Parathyroid adenoma (tissue), 2 donors: Measurements from ENCODE around the gene CDCA7.
"Not testable (repeated sequence)": the region's sequence is repeated elsewhere in the genome, so short reads cannot be mapped to it uniquely, and the experiment has no call there.

Source experiments
- H2AFZ ChIP-seq: fragments of 300-600 bp; sonication (generic); one replicate; pipeline ENCODE4 v1.7.0; 2017; ENCODE audit warnings: antibody characterized with exemption, mild to moderate bottlenecking
- H3K27ac ChIP-seq: fragments of 300-600 bp; sonication (generic); one replicate; pipeline ENCODE4 v1.7.0; 2017
- H3K27me3 ChIP-seq: fragments of 300-600 bp; sonication (generic); one replicate; pipeline ENCODE4 v1.7.0; 2017; ENCODE audit warnings: low read length; ENCODE audit not compliant: control insufficient read depth, insufficient read depth
- H3K36me3 ChIP-seq: fragments of 300-600 bp; sonication (generic); one replicate; pipeline ENCODE4 v1.7.0; 2017; ENCODE audit warnings: low read length; ENCODE audit not compliant: control insufficient read depth, insufficient read depth
- H3K4me1 ChIP-seq: fragments of 300-600 bp; sonication (generic); one replicate; pipeline ENCODE4 v1.7.0; 2017; ENCODE audit warnings: control low read depth
- H3K4me2 ChIP-seq: fragments of 300-600 bp; sonication (generic); one replicate; pipeline ENCODE4 v1.7.0; 2017; ENCODE audit warnings: low read length
- H3K4me3 ChIP-seq: fragments of 300-600 bp; sonication (generic); one replicate; pipeline ENCODE4 v1.7.0; 2017; ENCODE audit warnings: low read depth, low read length
- H3K79me2 ChIP-seq: fragments of 300-600 bp; sonication (generic); one replicate; pipeline ENCODE4 v1.7.0; 2017; ENCODE audit warnings: control low read depth
- H3K9ac ChIP-seq: fragments of 300-600 bp; sonication (generic); one replicate; pipeline ENCODE4 v1.7.0; 2017; ENCODE audit warnings: mild to moderate bottlenecking
- H3K9me3 ChIP-seq: fragments of 300-600 bp; sonication (generic); one replicate; pipeline ENCODE4 v1.7.0; 2017; ENCODE audit warnings: low read length; ENCODE audit not compliant: control insufficient read depth
- TF ChIP-seq, protein P1 (sequence below): fragments of 300-600 bp; sonication (generic); IDR thresholded peaks from one replicate; pipeline ENCODE4 v1.7.0; 2017; ENCODE audit warnings: antibody characterized with exemption, mild to moderate bottlenecking
- donor health status: primary hyperparathyroidism.

The CDCA7 gene

DNA sequence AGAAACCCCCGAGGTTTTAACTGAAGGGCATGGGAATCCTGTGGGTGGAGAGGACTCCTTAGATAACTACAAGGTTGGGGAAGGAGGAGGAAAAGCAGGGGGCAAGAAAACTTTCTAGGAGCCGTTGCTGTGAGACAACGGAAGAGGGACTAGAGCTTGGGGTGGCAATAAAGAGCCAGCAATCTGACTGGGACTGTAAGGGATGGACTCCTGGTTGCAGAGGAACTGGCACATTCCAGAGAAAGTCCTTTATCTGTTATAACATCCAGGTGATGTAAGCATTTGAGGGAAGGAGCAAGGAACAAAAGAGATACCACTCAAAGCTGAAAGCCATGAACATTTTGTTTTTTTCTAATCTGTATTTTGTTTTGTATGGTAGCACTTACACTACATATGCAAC, 16.4 kb downstream of the CDCA7 start:
- TF ChIP-seq, protein P1, sequence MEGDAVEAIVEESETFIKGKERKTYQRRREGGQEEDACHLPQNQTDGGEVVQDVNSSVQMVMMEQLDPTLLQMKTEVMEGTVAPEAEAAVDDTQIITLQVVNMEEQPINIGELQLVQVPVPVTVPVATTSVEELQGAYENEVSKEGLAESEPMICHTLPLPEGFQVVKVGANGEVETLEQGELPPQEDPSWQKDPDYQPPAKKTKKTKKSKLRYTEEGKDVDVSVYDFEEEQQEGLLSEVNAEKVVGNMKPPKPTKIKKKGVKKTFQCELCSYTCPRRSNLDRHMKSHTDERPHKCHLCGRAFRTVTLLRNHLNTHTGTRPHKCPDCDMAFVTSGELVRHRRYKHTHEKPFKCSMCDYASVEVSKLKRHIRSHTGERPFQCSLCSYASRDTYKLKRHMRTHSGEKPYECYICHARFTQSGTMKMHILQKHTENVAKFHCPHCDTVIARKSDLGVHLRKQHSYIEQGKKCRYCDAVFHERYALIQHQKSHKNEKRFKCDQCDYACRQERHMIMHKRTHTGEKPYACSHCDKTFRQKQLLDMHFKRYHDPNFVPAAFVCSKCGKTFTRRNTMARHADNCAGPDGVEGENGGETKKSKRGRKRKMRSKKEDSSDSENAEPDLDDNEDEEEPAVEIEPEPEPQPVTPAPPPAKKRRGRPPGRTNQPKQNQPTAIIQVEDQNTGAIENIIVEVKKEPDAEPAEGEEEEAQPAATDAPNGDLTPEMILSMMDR = no peak
- Histone ChIP-seq H3K9ac (no peak overlapping the region), H3K36me3 (no peaks in the 10 kb centered on the region), H3K4me3 (no peak overlapping the region), H3K9me3 (no peaks in the 10 kb centered on the region), H3K27me3 (no peaks in the 10 kb centered on the region), H3K79me2 (no peaks in the 10 kb centered on the region), H3K4me1 (no peaks in the 10 kb centered on the region), H3K27ac (no peak overlapping the region), H2AFZ (no peak overlapping the region), H3K4me2 (no peak overlapping the region)

DNA sequence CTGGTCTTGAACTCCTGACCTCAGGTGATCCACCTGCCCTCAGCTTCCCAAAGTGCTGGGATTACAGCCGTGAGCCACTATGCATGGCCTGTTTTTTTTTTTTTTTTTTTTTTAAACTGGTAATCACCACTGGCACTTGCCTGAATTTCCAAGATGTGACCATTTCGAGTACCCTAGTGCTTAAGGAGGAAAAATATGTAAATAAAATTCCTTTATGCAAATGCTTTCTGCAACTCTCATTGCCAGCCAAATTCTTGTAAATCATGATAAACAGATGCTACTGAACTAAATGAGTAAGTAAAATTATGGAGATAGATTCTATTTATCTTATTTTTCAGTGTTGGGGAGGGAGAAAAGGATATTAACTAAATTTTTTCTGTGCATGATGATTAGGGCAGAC, 18.6 kb downstream of the CDCA7 start:
- Histone ChIP-seq H3K79me2 (no peaks in the 10 kb centered on the region), H3K27ac (no peak overlapping the region), H3K27me3 (no peaks in the 10 kb centered on the region), H3K36me3 (no peaks in the 10 kb centered on the region), H3K4me3 (no peak overlapping the region), H3K4me2 (no peak overlapping the region), H2AFZ (no peak overlapping the region), H3K9me3 (no peaks in the 10 kb centered on the region), H3K9ac (no peak overlapping the region), H3K4me1 (no peaks in the 10 kb centered on the region)
- TF ChIP-seq, protein P1 = no peak

DNA sequence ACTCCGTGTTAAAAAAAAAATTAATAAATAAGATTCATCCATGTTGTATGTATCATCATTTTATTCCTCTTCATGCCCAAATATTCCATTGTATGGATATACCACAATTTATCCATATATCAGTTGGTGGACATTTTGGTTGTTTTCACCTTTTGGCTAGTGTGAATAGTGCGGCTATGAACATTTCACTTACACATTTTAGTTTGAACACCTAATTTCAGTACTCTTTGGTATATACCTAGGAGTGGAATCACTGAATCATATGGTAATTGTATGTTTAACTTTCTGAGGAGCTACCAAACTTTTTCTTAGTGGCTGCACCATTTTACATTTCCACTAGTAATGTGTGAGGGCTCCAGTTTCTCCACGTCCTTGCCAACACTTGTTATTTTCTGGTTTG, 20.0 kb downstream of the CDCA7 start:
- Histone ChIP-seq H3K4me1 (no peaks in the 10 kb centered on the region), H3K9me3 (no peaks in the 10 kb centered on the region), H3K4me2 (no peak overlapping the region), H3K4me3 (no peak overlapping the region), H3K27ac (no peak overlapping the region), H2AFZ (no peak overlapping the region), H3K27me3 (no peaks in the 10 kb centered on the region), H3K9ac (no peak overlapping the region), H3K79me2 (no peaks in the 10 kb centered on the region), H3K36me3 (no peaks in the 10 kb centered on the region)
- TF ChIP-seq, protein P1 = no peak

DNA sequence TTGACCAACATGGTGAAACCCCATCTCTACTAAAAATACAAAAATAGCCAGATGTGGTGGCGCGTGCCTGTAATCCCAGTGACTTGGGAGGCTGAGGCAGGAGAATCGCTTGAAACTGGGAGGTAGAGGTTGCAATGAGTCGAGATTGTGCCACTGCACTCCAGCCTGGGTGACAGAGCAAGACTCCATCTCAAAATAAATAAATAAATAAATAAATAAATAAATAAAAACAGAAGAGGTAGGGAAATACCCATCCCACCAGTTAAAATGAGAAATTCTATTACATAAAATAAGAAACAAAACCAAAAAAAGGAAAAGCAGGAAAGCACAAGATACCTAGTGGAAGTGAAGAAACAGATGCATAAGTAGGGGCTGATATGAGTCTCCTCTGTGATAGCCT, 30.9 kb downstream of the CDCA7 start:
- not testable (repeated sequence) for H2AFZ ChIP-seq, H3K27me3 ChIP-seq, H3K9ac ChIP-seq, H3K9me3 ChIP-seq, H3K36me3 ChIP-seq, H3K79me2 ChIP-seq, H3K4me1 ChIP-seq, H3K27ac ChIP-seq, H3K4me3 ChIP-seq, H3K4me2 ChIP-seq

DNA sequence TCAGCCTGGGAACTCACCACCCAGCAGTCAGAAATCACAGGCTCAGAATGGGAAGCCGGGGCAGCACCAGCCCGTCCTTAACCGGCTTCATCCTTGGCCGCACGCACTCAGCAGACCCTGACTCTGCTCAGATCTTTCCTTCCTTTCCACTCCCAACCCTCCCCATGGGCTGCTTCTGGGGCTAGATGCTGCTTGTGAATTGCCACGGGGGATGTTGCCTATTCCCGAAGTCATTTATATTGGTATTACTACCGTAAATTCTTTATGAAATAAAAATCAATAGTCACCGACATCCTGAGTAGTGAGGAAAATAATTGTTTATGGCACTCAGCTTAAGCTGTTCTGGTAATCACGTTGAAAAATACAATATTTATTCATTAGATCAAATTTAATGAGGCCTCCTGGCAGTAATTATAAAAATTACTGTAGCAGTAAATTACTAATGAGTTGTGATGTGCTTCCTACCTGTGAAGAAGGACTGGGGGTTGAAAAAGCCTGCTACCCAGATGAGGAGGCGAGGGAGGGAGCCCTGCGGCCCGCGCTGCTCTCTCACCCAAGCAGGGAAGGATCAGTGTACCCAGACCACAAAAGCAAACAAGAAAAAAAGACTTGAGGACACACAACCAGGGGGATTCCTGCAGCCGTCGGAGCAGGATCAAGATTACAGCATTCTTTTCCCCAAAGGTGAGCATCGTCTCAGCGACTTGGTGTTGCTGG, 31.5 kb downstream of the CDCA7 start:
- H3K9ac ChIP-seq = no peak overlapping the region
- no peak overlapping the region for H2AFZ ChIP-seq
- no peak overlapping the region for H3K4me3 ChIP-seq
- TF ChIP-seq, protein P1 = no peak
- H3K36me3 ChIP-seq = no peaks in the 10 kb centered on the region
- no peaks in the 10 kb centered on the region for H3K4me1 ChIP-seq
- H3K79me2 ChIP-seq = no peaks in the 10 kb centered on the region
- H3K27me3 ChIP-seq = no peaks in the 10 kb centered on the region
- H3K9me3 ChIP-seq = no peaks in the 10 kb centered on the region
- H3K27ac ChIP-seq = no peak overlapping the region
- H3K4me2 ChIP-seq = no peak overlapping the region
